Measurements from ENCODE around the gene AMOTL1.

AMOTL1 gene, protein sequence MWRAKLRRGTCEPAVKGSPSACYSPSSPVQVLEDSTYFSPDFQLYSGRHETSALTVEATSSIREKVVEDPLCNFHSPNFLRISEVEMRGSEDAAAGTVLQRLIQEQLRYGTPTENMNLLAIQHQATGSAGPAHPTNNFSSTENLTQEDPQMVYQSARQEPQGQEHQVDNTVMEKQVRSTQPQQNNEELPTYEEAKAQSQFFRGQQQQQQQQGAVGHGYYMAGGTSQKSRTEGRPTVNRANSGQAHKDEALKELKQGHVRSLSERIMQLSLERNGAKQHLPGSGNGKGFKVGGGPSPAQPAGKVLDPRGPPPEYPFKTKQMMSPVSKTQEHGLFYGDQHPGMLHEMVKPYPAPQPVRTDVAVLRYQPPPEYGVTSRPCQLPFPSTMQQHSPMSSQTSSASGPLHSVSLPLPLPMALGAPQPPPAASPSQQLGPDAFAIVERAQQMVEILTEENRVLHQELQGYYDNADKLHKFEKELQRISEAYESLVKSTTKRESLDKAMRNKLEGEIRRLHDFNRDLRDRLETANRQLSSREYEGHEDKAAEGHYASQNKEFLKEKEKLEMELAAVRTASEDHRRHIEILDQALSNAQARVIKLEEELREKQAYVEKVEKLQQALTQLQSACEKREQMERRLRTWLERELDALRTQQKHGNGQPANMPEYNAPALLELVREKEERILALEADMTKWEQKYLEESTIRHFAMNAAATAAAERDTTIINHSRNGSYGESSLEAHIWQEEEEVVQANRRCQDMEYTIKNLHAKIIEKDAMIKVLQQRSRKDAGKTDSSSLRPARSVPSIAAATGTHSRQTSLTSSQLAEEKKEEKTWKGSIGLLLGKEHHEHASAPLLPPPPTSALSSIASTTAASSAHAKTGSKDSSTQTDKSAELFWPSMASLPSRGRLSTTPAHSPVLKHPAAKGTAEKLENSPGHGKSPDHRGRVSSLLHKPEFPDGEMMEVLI

DNA sequence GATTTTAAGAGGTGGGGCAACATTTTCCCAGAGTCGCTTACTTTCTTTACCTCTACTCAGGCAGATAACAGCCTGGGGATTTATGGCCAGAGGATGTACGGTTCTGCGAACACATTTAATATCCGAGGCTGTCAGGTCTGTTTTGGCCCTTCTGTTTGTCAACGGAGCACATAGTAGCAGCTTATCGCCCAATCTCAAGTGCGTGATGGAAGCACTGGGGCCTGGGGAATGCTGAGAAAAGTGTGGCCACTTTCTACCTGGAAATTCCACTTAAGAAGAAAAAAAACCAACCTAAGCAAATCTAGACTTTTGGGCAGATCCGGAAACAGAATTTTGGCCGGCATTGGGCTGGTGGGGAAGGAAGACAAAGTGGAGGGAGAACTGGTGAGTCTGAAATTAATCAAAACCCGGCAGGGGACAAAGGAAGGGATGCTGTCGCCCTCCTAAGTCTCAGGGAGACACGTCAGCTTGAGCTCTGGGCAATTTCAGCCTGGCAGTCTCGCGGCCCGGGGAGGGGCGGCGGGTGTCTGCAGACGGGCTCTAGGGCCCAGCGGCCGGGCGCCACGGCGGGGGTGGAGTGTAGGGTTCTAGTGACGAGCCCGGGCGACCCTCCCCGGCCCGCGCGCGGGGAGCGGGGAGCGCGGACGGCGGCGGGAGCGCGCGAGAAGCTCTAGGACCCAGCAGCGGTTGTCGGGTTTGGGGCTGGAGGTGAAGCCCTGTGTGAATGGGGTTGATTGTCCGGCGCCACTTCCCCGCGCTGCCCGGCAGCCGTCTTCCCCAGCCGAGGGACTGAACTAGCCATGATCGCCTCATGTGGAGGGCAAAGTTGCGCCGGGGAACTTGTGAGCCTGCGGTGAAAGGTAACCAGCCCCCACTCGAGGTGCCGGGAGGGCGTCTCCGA, at the start of gene AMOTL1:
AMOTL1 (plus strand) TSS at position 656 of the 901 bp plus-strand sequence; CDS start at position 812, 156 bp downstream.
- peak; percentile 66 for DNase-seq (ENCODE audit: low read depth)
- TF ChIP-seq, protein P1, sequence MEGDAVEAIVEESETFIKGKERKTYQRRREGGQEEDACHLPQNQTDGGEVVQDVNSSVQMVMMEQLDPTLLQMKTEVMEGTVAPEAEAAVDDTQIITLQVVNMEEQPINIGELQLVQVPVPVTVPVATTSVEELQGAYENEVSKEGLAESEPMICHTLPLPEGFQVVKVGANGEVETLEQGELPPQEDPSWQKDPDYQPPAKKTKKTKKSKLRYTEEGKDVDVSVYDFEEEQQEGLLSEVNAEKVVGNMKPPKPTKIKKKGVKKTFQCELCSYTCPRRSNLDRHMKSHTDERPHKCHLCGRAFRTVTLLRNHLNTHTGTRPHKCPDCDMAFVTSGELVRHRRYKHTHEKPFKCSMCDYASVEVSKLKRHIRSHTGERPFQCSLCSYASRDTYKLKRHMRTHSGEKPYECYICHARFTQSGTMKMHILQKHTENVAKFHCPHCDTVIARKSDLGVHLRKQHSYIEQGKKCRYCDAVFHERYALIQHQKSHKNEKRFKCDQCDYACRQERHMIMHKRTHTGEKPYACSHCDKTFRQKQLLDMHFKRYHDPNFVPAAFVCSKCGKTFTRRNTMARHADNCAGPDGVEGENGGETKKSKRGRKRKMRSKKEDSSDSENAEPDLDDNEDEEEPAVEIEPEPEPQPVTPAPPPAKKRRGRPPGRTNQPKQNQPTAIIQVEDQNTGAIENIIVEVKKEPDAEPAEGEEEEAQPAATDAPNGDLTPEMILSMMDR (conservative IDR thresholded peaks at IDR 0.05; ENCODE audit: low read depth, low read length) = no peak
- peak within 1 kb of the TSS; percentile 86 for H3K4me3 ChIP-seq (ENCODE audit: low read length)

DNA sequence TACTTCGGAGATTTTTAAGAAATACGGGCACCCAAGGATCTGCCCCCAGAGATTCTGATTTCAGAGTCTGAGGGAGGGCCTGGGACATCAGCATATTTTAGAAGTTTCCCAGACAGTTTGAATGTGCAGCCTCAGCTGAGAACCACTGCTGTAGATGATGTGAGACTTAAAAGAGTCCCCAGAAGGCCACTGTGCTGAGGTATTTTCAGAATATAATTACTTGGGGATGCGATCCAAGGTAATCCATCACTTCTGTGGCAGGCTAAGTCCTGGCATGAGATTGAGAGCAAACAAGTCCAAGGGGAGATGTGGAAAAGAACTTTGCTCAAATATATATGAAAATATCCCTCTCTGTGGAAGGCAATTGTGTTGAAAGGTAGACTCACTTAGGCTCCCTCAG, 48.3 kb upstream of the AMOTL1 start:
- no peak for DNase-seq (ENCODE audit: low read depth)
- H3K4me3 ChIP-seq (ENCODE audit: low read length) = no peak overlapping the region

DNA sequence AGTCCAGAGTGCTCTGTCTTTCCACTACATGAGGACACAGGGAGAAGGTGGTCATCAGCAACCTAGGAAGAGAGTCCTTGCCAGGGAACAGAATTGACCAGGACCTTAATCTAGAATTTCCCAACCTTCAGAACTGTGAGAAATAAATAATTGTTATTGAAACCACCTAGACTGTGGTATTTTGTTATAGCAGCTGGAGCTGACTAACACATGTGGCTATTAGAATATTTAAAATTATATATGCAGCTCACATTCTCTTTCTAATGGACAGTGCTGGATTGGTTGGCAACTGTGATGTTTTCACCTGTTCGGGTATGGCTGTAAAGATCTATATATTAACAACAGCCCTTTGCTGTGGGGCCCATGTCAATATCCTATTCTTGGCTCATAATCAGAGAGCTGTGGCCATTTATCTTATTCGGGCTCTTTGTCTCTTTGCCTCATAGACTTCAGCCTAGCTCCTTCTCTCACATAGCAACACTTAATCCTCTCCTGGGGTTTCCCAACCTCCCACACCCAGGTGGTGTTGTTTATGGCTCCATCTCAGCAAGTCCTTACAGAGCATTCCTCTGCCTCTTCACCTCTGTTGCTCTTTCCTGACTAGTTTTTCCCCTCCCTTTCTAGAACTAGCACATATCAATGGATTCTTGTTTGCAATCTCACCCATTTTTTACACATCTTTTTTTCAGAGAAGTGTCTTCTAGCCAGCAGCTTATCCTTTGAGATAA, 46.4 kb upstream of the AMOTL1 start:
- H3K4me3 ChIP-seq (ENCODE audit: low read length) = no peak overlapping the region
- TF ChIP-seq, protein P1 (conservative IDR thresholded peaks at IDR 0.05; ENCODE audit: low read depth, low read length) = no peak
- DNase-seq (ENCODE audit: low read depth) = no peak

More for the DNA sequence above, 48.3 kb upstream of the AMOTL1 start:
- TF ChIP-seq, protein P1 (conservative IDR thresholded peaks at IDR 0.05; ENCODE audit: low read depth, low read length) = no peak

DNA sequence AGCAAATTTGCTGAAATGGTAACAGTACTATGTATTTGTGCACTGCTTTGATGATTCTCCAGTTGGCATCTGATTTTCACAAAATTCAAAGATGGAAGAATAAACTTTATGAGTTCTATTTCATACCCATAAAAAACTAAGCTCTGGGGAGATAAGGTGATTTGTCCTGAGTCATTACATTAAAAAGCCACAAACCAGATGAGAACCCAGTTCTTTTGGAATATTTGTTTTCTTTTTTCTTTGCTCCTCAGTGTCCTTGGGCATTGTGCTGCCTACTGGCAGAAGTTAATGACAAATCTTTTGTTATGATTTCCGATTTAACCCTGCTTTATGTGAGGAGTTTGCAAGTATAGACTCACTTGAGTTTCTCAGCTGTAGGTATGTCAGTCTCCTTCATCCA, 45.4 kb upstream of the AMOTL1 start:
- TF ChIP-seq, protein P1 (conservative IDR thresholded peaks at IDR 0.05; ENCODE audit: low read depth, low read length) = no peak
- DNase-seq (ENCODE audit: low read depth) = no peak
- no peak overlapping the region for H3K4me3 ChIP-seq (ENCODE audit: low read length)

DNA sequence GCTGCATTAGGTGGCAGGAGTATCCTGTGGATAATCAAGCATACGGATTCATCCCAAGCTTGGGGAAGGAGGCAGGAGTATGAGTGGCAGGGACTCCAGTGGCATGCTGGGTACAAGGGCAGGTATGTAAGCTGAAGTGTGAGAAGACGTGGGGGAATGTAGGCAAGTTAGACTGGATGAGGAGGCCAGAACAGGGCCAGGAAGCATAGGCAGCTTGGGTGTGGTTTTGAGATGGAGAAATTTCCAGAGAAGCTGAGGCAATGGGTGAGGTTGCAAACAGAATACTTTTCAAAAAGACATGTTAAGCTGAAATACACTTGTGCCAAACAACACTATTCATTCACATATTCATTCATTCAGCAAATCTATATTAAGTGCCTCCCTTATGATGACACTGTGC, 43.1 kb upstream of the AMOTL1 start:
- no peak overlapping the region for H3K4me3 ChIP-seq (ENCODE audit: low read length)
- TF ChIP-seq, protein P1 (conservative IDR thresholded peaks at IDR 0.05; ENCODE audit: low read depth, low read length) = no peak
- no peak for DNase-seq (ENCODE audit: low read depth)

DNA sequence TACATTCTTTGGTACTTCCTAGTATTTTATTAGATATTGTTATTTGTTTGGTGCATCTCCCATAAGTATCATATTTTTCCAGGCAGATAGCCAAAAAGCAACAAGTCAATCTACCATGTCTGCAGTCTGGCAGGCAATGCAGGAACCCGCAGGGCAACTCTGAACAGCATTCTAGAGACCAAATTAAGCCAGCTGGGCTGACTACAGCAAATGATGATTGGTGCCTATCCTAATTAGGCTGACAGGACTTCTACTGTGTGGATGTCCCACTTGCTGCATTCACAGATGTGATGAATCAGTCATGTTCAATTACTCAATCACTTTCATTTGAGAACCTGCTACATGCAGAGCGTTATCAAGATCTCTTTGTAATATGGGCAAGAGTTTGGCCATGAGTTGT, 40.3 kb upstream of the AMOTL1 start:
- H3K4me3 ChIP-seq (ENCODE audit: low read length) = no peak overlapping the region
- DNase-seq (ENCODE audit: low read depth) = no peak
- TF ChIP-seq, protein P1 (conservative IDR thresholded peaks at IDR 0.05; ENCODE audit: low read depth, low read length) = no peak
